HL-60 (cell line): ENCODE measurements around the gene HSF2.
A peak's percentile ranks its signal among the peaks of the same experiment; 100 is the strongest.

Experiments used
- POLR2AphosphoS5 ChIP-seq: IDR thresholded peaks from 2 replicates; pipeline ENCODE4 v1.6.1; 2012; ENCODE audit warnings: low read depth
- REST ChIP-seq: IDR thresholded peaks from 2 replicates; pipeline ENCODE4 v1.6.1; 2012; ENCODE audit warnings: low read depth; ENCODE audit not compliant: insufficient replicate concordance
- SPI1 ChIP-seq: IDR thresholded peaks from 2 replicates; pipeline ENCODE4 v1.6.1; 2012; ENCODE audit warnings: low read depth, mild to moderate bottlenecking, borderline replicate concordance
- TF ChIP-seq, protein P1 (sequence below): IDR thresholded peaks from one replicate; pipeline ENCODE4 v1.5.1; 2011; ENCODE audit warnings: low read length, control low read depth, inconsistent platforms; ENCODE audit not compliant: insufficient read depth

- TF ChIP-seq, protein P1, sequence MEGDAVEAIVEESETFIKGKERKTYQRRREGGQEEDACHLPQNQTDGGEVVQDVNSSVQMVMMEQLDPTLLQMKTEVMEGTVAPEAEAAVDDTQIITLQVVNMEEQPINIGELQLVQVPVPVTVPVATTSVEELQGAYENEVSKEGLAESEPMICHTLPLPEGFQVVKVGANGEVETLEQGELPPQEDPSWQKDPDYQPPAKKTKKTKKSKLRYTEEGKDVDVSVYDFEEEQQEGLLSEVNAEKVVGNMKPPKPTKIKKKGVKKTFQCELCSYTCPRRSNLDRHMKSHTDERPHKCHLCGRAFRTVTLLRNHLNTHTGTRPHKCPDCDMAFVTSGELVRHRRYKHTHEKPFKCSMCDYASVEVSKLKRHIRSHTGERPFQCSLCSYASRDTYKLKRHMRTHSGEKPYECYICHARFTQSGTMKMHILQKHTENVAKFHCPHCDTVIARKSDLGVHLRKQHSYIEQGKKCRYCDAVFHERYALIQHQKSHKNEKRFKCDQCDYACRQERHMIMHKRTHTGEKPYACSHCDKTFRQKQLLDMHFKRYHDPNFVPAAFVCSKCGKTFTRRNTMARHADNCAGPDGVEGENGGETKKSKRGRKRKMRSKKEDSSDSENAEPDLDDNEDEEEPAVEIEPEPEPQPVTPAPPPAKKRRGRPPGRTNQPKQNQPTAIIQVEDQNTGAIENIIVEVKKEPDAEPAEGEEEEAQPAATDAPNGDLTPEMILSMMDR, result no peak
- TF ChIP-seq POLR2AphosphoS5 (0 out of 2 replicates have a peak, but pooled peaks have one; percentile 53), REST (no peak), SPI1 (no peak)
Measured at GRCh38 chr6:122399348-122400120, at the start of gene HSF2.
